GM19238 (cell line): ENCODE data around the gene GRB10.

Experiments used
- DNase-seq: peaks from one replicate; pipeline ENCODE4 v3.0.0; 2011; ENCODE audit warnings: low spot score; ENCODE audit not compliant: insufficient read length

The GRB10 gene

GRCh38 chr7:50657341-50657873, 125.3 kb downstream of the GRB10 start:
- no peak for DNase-seq

DNA sequence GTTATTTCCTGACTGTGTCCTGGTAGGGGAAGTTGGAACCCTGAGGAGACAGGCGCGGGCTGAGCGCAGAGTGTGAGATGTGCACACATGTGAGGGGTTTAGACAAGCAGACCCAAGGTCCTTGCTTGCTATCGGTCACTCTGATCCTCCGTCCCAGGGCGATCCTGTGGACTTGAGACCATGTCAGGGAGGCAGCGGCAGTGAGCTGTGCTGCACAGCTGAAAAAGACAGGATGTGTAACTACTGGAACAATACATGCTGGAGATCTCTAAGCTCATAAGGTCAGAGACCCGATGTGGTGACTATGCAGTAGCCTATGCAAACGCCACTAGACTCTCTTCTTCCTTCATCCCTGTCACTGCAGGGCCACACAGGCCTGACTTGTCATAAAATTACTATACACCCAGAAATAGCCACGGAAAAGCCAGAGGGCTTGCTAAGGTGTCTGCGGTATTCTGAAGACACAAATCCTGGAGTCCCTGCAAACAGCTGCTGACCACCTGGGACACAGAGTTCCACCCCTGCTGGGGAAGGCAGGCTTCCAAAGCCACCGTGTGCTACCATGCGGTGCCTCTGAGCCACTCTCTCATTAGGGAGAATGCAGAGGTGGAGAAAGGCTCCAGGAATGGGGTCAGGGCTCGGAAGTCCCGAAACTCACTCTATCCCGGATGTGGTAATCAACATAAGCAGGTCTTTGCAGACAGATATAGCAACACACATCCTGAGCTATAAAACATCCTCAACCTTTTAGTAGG, 126.4 kb downstream of the GRB10 start:
- DNase-seq, result no peak

DNA sequence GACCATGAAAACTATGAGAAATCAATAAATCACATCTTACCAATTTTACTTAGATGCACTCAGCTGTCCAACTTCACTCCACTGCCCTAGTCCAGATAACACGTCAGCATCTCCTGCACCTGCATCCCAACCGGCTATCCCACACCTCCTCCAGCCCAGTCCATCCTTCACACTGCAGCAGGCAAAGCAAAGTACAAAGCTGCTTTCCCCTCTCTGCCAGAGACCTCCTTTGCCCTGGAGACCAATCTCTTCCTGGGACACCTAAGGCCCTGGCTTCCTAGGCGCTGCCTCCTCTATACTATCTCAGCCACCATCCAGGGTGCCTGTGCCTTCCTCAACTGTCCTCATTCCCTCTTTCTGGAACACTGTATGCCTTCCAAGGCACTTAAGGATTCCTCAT, 127.2 kb downstream of the GRB10 start:
- no peak for DNase-seq

DNA sequence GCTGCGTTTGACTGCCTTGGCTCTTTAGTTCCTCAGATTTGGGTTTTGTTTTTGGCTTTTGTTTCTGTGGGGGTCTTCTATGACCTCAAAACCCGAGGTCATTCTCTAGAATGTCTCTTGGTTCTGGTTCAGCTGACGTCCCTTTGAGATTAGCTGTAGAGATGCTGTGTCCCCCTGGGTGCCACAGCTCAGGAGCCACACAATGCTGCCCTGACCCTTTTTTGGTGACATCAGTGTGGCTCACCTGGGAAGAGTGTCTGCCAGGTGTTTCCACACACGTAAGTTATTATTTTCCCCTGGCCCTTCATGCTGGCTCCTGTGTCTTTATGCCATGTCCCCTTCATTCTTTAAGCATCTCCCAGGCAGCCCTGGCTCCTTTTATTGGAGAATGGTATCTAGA, 127.7 kb downstream of the GRB10 start:
- DNase-seq, result no peak

- no peak for DNase-seq
These were observed 128.7 kb downstream of the GRB10 start for GRCh38 chr7:50653981-50654425.

- DNase-seq, result no peak
These were observed 129.4 kb downstream of the GRB10 start for GRCh38 chr7:50653126-50653864.

GRCh38 chr7:50652400-50653125, 130.1 kb downstream of the GRB10 start:
- DNase-seq, result no peak

- DNase-seq, result no peak
These were observed 131.3 kb downstream of the GRB10 start for GRCh38 chr7:50651271-50651989.

GRCh38 chr7:50650057-50650664, 132.5 kb downstream of the GRB10 start:
- DNase-seq, result no peak

GRCh38 chr7:50649259-50649885, 133.3 kb downstream of the GRB10 start:
- no peak for DNase-seq

DNA sequence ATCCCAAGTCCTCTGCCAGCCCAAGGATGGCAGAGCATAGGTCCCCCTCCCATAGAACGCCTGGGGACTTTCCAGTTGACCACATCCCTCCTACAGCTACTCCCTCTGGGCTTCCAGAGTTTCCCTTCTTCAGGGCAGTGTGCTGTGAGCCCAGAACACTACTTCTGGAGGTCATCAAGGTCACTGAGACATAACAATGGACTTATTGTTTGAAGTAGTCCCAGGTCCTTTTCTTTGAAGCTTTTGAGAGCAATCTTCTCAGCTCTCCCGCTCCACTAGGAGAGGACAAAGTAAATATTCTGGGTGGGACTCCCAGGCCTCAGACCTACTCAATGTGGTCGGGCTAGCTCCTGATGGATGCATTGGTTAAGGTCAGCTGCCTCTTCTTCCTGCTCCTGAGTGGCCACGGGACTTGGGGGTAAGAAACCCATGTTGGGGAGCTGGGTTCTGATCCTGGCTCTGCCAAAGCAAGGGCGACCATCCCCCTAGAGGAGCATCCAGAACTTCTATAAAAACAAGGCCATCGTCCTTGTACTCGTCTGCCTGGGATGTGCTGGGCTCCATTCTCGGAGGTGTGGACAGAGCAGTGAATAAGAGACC, 134.0 kb downstream of the GRB10 start:
- no peak for DNase-seq

- no peak for DNase-seq
These were observed 134.6 kb downstream of the GRB10 start for GRCh38 chr7:50648076-50648475.

DNA sequence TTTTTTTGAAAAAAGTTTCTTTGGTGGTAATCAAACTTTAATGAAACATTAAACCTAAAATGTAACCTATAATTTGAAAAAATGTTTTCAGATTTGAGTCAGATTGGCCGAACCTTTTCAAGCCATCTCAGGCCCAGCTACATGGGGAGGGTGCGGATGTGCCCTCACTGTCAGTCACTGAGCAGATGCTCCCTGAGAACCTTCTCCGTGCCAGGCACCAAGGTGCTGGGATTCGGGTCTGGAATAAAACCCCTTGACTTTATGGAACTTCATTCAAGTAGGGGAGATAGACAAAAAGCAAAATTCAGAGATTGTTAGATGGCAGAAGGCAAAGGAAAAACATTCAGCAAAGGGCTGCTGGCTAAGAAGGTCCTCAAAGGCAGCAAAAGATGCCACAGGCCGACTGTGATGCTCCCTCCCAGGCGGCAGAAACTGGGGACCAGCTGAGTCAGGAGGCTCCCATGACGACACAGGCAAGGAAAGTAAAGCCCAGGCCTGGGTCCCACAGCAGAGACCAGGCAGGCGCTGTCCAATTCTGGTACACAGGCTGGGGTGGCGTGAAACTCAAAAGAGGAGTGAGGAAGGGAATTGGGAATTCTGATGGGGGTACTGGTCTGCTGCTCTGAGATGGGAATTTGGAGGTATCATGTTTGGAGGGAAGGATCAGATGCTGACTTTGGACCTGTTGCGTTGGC, 135.3 kb downstream of the GRB10 start:
- DNase-seq, result no peak

GRCh38 chr7:50646069-50646468, 136.6 kb downstream of the GRB10 start:
- DNase-seq, result no peak

- no peak for DNase-seq
These were observed 137.5 kb downstream of the GRB10 start for GRCh38 chr7:50645186-50645585.

DNA sequence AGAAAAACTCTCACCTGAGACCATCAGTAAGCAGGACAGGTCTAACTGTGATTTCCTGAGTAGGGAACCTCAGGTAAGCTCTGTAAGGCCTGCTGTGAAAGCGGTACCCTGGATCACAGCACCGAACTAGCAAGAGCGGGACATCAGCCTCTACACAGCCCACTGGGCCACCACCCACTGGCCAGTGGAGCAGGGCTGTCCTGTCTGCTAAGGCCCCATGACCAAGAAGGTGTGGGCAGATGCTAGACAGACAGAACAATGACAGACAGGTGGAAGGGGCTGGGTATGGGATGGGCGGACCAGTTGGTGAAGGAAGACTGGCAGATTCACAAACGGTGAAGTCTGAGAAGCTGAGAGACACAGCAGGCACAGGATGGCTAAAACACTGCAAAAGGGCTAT, 138.1 kb downstream of the GRB10 start:
- DNase-seq, result no peak

DNA sequence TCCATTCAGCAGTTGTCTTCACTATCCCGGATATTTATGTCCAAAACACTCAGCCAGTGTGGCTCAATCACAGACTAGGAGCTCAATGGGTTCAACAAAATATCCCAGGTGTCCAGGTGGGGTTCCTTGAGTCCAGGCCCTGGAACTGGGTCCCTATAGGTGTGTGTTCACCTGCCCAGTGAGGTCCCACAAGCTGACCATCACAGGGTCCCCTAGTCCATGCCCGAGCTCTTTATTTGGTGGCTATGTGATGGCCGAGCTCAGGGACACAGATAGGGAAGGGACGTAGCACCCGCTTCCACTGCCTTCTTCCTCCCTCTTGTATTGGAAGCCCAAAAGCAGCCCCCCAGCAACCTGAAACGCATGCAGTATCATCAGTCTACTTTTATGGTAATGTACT, 138.6 kb downstream of the GRB10 start:
- no peak for DNase-seq

DNA sequence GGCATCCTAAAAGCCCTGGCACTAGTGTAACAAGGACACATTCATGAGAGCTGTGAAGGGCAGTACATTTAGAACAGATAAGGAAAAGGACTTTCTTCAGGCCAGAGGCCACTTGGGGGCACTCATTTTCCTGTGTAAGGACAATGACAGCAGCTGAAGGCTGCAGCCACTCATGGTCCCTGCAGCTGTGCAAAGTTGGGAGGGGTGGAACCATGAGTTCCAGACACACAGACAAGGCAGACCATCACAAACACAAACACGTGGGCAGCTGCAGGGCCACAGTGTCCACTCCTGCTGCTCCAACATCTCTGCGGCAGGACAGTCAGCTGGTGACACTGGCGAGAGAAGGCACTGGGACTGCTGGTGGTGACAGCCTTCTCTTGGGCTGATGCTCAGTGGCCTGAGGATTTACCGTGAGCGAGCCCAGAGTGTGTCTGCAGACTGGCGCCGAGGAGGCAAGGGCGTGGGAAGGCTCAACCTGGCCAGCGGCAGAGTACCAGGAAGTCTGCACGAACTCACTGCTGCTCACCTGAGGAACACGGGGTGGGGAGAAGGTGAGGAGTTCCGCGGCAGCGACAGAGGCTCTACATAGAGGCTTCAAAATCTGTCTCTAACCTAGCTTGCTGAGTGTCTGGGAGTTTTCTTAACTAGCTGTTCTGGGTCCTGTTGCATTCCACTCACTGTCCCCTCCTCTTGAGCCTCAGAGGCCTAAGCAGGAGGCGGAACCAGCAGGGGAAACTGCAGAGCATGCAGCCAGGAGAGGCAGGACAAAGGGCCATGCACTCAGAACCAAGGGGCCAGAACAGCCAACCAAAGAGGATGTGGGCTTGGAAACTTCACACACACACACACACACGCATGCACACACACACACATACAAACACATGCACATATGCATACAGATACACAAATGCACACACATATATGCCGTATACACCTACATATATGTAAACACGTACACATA, 141.0 kb downstream of the GRB10 start:
- DNase-seq, result no peak
